Measurements from ENCODE around the gene HOGA1. TPM values are rescaled to one million over a fixed set of nuclear protein-coding genes. Genes with fewer than 3 reads are reported as not detected.
A peak's percentile ranks its signal among the peaks of the same experiment; 100 is the strongest.
"Not testable (repeated sequence)": the region's sequence is repeated elsewhere in the genome, so short reads cannot be mapped to it uniquely, and the experiment has no call there.

HOGA1 gene
- total RNA-seq, 3 donors from 2014 or later (not counting 1 experiment from before 2014, with no cell fraction given): not detected

GRCh38 chr10:97551271-97551670 is 32.9 kb upstream of the HOGA1 start:
- no peak overlapping the region for H3K4me3 Mint-ChIP-seq
- no peak overlapping the region for H3K27ac Mint-ChIP-seq
- Histone ChIP-seq H3K27me3 (ENCODE audit: control insufficient read depth, insufficient read depth, low read length) (no peaks in the 10 kb centered on the region), H3K36me3 (ENCODE audit: control insufficient read depth, insufficient read depth, low read length) (no peaks in the 10 kb centered on the region), H3K4me1 (ENCODE audit: control insufficient read depth, insufficient read depth, low read length) (no peaks in the 10 kb centered on the region), H3K4me3 (ENCODE audit: low read length) (no peak overlapping the region), H3K9me3 (ENCODE audit: control insufficient read depth, insufficient read depth, low read length) (no peaks in the 10 kb centered on the region), H3K27ac (ENCODE audit: low read length) (no peak overlapping the region)
- intact Hi-C loops (cut with micrococcal nuclease): no loop called here
- DNase-seq: no peak
- ATAC-seq: no peak
- H3K27me3 Mint-ChIP-seq (ENCODE audit: low read depth in 2 of 2): peaks cover 0 to 4% of the 10 kb centered on the region in 2 donors
- H3K36me3 Mint-ChIP-seq: no peaks in the 10 kb centered on the region
- no peaks in the 10 kb centered on the region for H3K9me3 Mint-ChIP-seq
- TF ChIP-seq, protein P1, sequence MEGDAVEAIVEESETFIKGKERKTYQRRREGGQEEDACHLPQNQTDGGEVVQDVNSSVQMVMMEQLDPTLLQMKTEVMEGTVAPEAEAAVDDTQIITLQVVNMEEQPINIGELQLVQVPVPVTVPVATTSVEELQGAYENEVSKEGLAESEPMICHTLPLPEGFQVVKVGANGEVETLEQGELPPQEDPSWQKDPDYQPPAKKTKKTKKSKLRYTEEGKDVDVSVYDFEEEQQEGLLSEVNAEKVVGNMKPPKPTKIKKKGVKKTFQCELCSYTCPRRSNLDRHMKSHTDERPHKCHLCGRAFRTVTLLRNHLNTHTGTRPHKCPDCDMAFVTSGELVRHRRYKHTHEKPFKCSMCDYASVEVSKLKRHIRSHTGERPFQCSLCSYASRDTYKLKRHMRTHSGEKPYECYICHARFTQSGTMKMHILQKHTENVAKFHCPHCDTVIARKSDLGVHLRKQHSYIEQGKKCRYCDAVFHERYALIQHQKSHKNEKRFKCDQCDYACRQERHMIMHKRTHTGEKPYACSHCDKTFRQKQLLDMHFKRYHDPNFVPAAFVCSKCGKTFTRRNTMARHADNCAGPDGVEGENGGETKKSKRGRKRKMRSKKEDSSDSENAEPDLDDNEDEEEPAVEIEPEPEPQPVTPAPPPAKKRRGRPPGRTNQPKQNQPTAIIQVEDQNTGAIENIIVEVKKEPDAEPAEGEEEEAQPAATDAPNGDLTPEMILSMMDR (IDR thresholded peaks at IDR 0.05): no peak
- H3K4me1 Mint-ChIP-seq: peaks cover 0 to 4% of the 10 kb centered on the region in 2 donors
- WGBS (ENCODE audit: insufficient coverage): 97% methylated on average over 6 of the region's 6 CpGs

GRCh38 chr10:97553575-97554031 is 30.6 kb upstream of the HOGA1 start:
- no peaks in the 10 kb centered on the region for H3K9me3 ChIP-seq (ENCODE audit: control insufficient read depth, insufficient read depth, low read length)
- Mint-ChIP-seq H3K9me3 (no peaks in the 10 kb centered on the region), H3K4me1 (peaks cover 0 to 4% of the 10 kb centered on the region in 2 donors), H3K27me3 (ENCODE audit: low read depth in 2 of 2) (no peaks in the 10 kb centered on the region), H3K4me3 (no peak overlapping the region), H3K27ac (no peak overlapping the region), H3K36me3 (no peaks in the 10 kb centered on the region)
- 25% methylated on average over 6 of the region's 6 CpGs for WGBS (ENCODE audit: insufficient coverage)
- no peaks in the 10 kb centered on the region for H3K4me1 ChIP-seq (ENCODE audit: control insufficient read depth, insufficient read depth, low read length)
- intact Hi-C loops (cut with micrococcal nuclease): loop anchor here (1.0 kb wide), 2 partner anchors 90 to 146 kb away; no protein-coding TSS in a partner anchor
- H3K27me3 ChIP-seq (ENCODE audit: control insufficient read depth, insufficient read depth, low read length): no peaks in the 10 kb centered on the region
- H3K27ac ChIP-seq (ENCODE audit: low read length): no peak overlapping the region
- TF ChIP-seq, protein P1 (IDR thresholded peaks at IDR 0.05): peak; percentile 68
- no peaks in the 10 kb centered on the region for H3K36me3 ChIP-seq (ENCODE audit: control insufficient read depth, insufficient read depth, low read length)
- DNase-seq (peak; percentile 42 to 74), ATAC-seq (peak; percentile 67 to 99 (median 88))
- no peak overlapping the region for H3K4me3 ChIP-seq (ENCODE audit: low read length)

GRCh38 chr10:97554336-97554735 is 29.9 kb upstream of the HOGA1 start:
- intact Hi-C loops (cut with micrococcal nuclease); DNase-seq; H3K27me3 Mint-ChIP-seq (ENCODE audit: low read depth in 2 of 2); H3K27me3 ChIP-seq (ENCODE audit: control insufficient read depth, insufficient read depth, low read length); H3K4me1 ChIP-seq (ENCODE audit: control insufficient read depth, insufficient read depth, low read length); H3K36me3 Mint-ChIP-seq; H3K9me3 ChIP-seq (ENCODE audit: control insufficient read depth, insufficient read depth, low read length); H3K36me3 ChIP-seq (ENCODE audit: control insufficient read depth, insufficient read depth, low read length); H3K4me1 Mint-ChIP-seq; H3K27ac Mint-ChIP-seq; H3K27ac ChIP-seq (ENCODE audit: low read length); H3K4me3 Mint-ChIP-seq; ATAC-seq; H3K4me3 ChIP-seq (ENCODE audit: low read length); H3K9me3 Mint-ChIP-seq: not testable (repeated sequence)
- 94% methylated on average over 5 of the region's 5 CpGs for WGBS (ENCODE audit: insufficient coverage)

DNA sequence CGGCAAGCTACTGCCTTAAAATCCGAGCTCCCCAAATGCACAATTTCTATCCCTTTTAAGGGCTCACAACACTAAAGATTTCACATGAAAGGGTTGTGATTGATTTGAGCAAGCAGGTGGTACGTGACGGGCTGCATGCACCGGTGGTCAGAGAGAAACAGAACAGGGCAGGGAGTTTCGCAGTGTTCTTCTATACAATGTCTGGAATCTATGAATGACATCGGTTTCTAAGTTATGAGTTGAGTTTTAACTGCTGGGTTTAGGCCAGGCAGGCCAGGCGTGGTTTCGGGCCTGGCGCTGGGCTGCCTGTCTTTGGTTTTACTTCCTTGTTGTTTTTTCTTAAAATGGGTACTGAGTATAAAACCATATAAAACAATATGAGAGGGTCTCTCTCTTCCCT is 28.6 kb upstream of the HOGA1 start:
- H3K36me3 Mint-ChIP-seq; H3K27ac Mint-ChIP-seq; H3K27me3 ChIP-seq (ENCODE audit: control insufficient read depth, insufficient read depth, low read length); DNase-seq; H3K4me3 Mint-ChIP-seq; intact Hi-C loops (cut with micrococcal nuclease); ATAC-seq; H3K4me1 Mint-ChIP-seq; H3K4me3 ChIP-seq (ENCODE audit: low read length); H3K9me3 Mint-ChIP-seq; H3K36me3 ChIP-seq (ENCODE audit: control insufficient read depth, insufficient read depth, low read length); H3K27me3 Mint-ChIP-seq (ENCODE audit: low read depth in 2 of 2); H3K9me3 ChIP-seq (ENCODE audit: control insufficient read depth, insufficient read depth, low read length); H3K27ac ChIP-seq (ENCODE audit: low read length); H3K4me1 ChIP-seq (ENCODE audit: control insufficient read depth, insufficient read depth, low read length): not testable (repeated sequence)
- 74% methylated on average over 3 of the region's 10 CpGs for WGBS (ENCODE audit: insufficient coverage)

DNA sequence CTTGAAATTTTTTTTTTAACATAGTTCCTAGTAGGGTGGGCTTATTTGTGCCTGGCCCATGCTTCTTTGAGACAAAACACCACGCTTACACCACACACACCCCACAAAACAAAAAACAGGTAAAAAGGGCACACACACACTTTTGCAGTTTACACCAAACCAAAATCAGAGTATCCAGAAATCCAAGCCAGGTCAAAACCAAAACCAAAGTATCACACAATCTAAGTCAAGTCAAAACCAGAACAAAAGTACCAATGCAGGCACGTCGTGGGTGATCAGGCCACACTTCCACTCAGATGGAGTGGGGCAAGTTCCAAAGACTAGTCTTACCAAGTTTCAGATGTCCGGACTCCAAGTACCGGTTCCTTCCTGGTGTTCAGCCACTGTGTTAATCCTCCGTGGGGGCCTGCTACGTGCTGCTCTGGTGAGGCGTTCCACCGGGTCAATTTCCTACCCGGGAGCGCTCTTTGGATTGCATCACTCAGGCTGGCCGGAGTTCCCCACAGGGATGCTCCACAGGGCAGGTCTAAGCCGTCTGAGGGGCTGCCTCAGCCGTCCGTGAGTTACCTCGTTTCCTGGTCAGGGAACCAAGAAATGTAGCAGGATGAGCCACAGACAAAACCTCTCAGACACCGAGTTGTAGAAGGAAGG is 23.3 kb upstream of the HOGA1 start:
- WGBS (ENCODE audit: insufficient coverage): 86% methylated on average over 17 of the region's 17 CpGs
- H3K4me3 Mint-ChIP-seq; intact Hi-C loops (cut with micrococcal nuclease): not testable (repeated sequence)

GRCh38 chr10:97561386-97562077 is 22.7 kb upstream of the HOGA1 start:
- H3K4me3 ChIP-seq (ENCODE audit: low read length); H3K36me3 ChIP-seq (ENCODE audit: control insufficient read depth, insufficient read depth, low read length); intact Hi-C loops (cut with micrococcal nuclease); H3K9me3 Mint-ChIP-seq; H3K27me3 Mint-ChIP-seq (ENCODE audit: low read depth in 2 of 2); H3K27me3 ChIP-seq (ENCODE audit: control insufficient read depth, insufficient read depth, low read length); H3K4me1 ChIP-seq (ENCODE audit: control insufficient read depth, insufficient read depth, low read length); H3K4me1 Mint-ChIP-seq; H3K36me3 Mint-ChIP-seq; ATAC-seq; H3K27ac Mint-ChIP-seq; H3K9me3 ChIP-seq (ENCODE audit: control insufficient read depth, insufficient read depth, low read length); H3K4me3 Mint-ChIP-seq; H3K27ac ChIP-seq (ENCODE audit: low read length); DNase-seq: not testable (repeated sequence)
- 87% methylated on average over 9 of the region's 12 CpGs for WGBS (ENCODE audit: insufficient coverage)

More for the DNA sequence above, 23.3 kb upstream of the HOGA1 start:
- H3K36me3 Mint-ChIP-seq; H3K9me3 Mint-ChIP-seq; H3K4me3 ChIP-seq (ENCODE audit: low read length); H3K4me1 ChIP-seq (ENCODE audit: control insufficient read depth, insufficient read depth, low read length); H3K36me3 ChIP-seq (ENCODE audit: control insufficient read depth, insufficient read depth, low read length); ATAC-seq; H3K27me3 Mint-ChIP-seq (ENCODE audit: low read depth in 2 of 2); H3K4me1 Mint-ChIP-seq; H3K27ac ChIP-seq (ENCODE audit: low read length); H3K27ac Mint-ChIP-seq; H3K27me3 ChIP-seq (ENCODE audit: control insufficient read depth, insufficient read depth, low read length); DNase-seq; H3K9me3 ChIP-seq (ENCODE audit: control insufficient read depth, insufficient read depth, low read length): not testable (repeated sequence)
